Endodermal cell (in vitro differentiated cells): Measurements from ENCODE around the gene STAT2. TPM values are rescaled to one million over a fixed set of nuclear protein-coding genes. Genes with fewer than 3 reads are reported as not detected.

Experiments
- DNase-seq: peaks from one replicate; pipeline ENCODE4 v3.0.0-alpha.2; 2017
- H3K27ac ChIP-seq: 2 replicates; pipeline ENCODE4 v1.5.1; 2013; ENCODE audit warnings: mild to moderate bottlenecking, low read depth, low read length, moderate library complexity
- H3K27me3 ChIP-seq: 2 replicates; pipeline ENCODE4 v1.6.1; 2013; ENCODE audit warnings: mild to moderate bottlenecking, low read length, moderate library complexity; ENCODE audit not compliant: insufficient read depth, control insufficient read depth, poor library complexity, severe bottlenecking
- H3K36me3 ChIP-seq: 2 replicates; pipeline ENCODE4 v1.7.0; 2013; ENCODE audit warnings: mild to moderate bottlenecking, low read length, moderate library complexity; ENCODE audit not compliant: control insufficient read depth, insufficient read depth
- H3K4me1 ChIP-seq: one replicate; pipeline ENCODE4 v1.7.0; 2013; ENCODE audit warnings: low read length; ENCODE audit not compliant: control insufficient read depth, insufficient read depth
- H3K4me3 ChIP-seq: 2 replicates; pipeline ENCODE4 v1.5.1; 2013; ENCODE audit warnings: mild to moderate bottlenecking, low read length, moderate library complexity
- H3K9ac ChIP-seq: 2 replicates; pipeline ENCODE4 v1.6.1; 2013; ENCODE audit warnings: mild to moderate bottlenecking, low read length, moderate library complexity; ENCODE audit not compliant: poor library complexity, severe bottlenecking; ENCODE audit errors: extremely low read depth
- H3K9me3 ChIP-seq: 2 replicates; pipeline ENCODE4 v1.6.1; 2013; ENCODE audit warnings: mild to moderate bottlenecking, low read length, moderate library complexity; ENCODE audit not compliant: control insufficient read depth
- H3K27ac Mint-ChIP-seq: 2 replicates; pipeline ENCODE4 v1.8.0; 2020; ENCODE audit warnings: mixed read lengths
- H3K27me3 Mint-ChIP-seq: 2 replicates; pipeline ENCODE4 v1.8.0; 2021; ENCODE audit warnings: mild to moderate bottlenecking, mixed read lengths; ENCODE audit not compliant: insufficient read depth
- H3K36me3 Mint-ChIP-seq: 2 replicates; pipeline ENCODE4 v1.8.0; 2020; ENCODE audit warnings: low read depth, mixed read lengths
- H3K4me1 Mint-ChIP-seq: 2 replicates; pipeline ENCODE4 v1.8.0; 2020; ENCODE audit warnings: mixed read lengths
- H3K4me3 Mint-ChIP-seq: 2 replicates; pipeline ENCODE4 v1.8.0; 2020; ENCODE audit warnings: mild to moderate bottlenecking, moderate library complexity, mixed read lengths
- H3K9me3 Mint-ChIP-seq: 2 replicates; pipeline ENCODE4 v1.8.0; 2020; ENCODE audit warnings: mild to moderate bottlenecking, mixed read lengths
- CTCF ChIP-seq: fragments of 200-600 bp; sonication (generic); conservative IDR thresholded peaks from 2 replicates; pipeline ENCODE4 v1.5.0; 2021; ENCODE audit warnings: antibody characterized with exemption, mild to moderate bottlenecking
- WGBS, 2 experiments: methylation state at CpG; one replicate each; pipeline versions ENCODE4 v1.1.5 to v1.1.7; 2013; ENCODE audit warnings: missing lambda C conversion rate in 2 of 2, mixed read lengths in 1 of 2; ENCODE audit not compliant: insufficient coverage in 1 of 2, insufficient read length in 1 of 2; 5-methylcytosine and 5-hydroxymethylcytosine counted together
- total RNA-seq, 2 donors: library from RNA; stranded (reverse); fragmentation: NEBNext Ultra II Directional in 1 of 2; extraction: Animal tissue kit (Norgen Biotek cat#: 25700) in 1 of 2; gene quantifications; 2 replicates in 1 of 2; 3 replicates in 1 of 2; pipeline ENCODE4 v1.2.1, GENCODE V29; 2021

The STAT2 gene
- total RNA-seq, 2 donors from 2014 or later, result 107 to 112 TPM

GRCh38 chr12:56375598-56376434, 15.9 kb upstream of the STAT2 start:
- no peak overlapping the region for H3K4me3 Mint-ChIP-seq
- DNase-seq, result no peak
- peaks cover 3% of the 10 kb centered on the region for H3K4me1 ChIP-seq
- 84 to 95% methylated on average over 8 to 11 of the region's 11 CpGs for WGBS, 2 experiments
- peaks cover 13% of the 10 kb centered on the region for H3K4me1 Mint-ChIP-seq
- H3K36me3 Mint-ChIP-seq, result no peaks in the 10 kb centered on the region
- H3K9me3 ChIP-seq, result peaks cover 4% of the 10 kb centered on the region
- no peak for TF ChIP-seq CTCF
- H3K27ac Mint-ChIP-seq, result no peak overlapping the region
- H3K27me3 Mint-ChIP-seq, result peaks cover 11% of the 10 kb centered on the region
- H3K9ac ChIP-seq, result no peak overlapping the region
- peaks cover under 1% of the 10 kb centered on the region for H3K27me3 ChIP-seq
- peaks cover 13% of the 10 kb centered on the region for H3K9me3 Mint-ChIP-seq
- no peak overlapping the region for H3K4me3 ChIP-seq
- H3K36me3 ChIP-seq, result no peaks in the 10 kb centered on the region
- H3K27ac ChIP-seq, result no peak overlapping the region

DNA sequence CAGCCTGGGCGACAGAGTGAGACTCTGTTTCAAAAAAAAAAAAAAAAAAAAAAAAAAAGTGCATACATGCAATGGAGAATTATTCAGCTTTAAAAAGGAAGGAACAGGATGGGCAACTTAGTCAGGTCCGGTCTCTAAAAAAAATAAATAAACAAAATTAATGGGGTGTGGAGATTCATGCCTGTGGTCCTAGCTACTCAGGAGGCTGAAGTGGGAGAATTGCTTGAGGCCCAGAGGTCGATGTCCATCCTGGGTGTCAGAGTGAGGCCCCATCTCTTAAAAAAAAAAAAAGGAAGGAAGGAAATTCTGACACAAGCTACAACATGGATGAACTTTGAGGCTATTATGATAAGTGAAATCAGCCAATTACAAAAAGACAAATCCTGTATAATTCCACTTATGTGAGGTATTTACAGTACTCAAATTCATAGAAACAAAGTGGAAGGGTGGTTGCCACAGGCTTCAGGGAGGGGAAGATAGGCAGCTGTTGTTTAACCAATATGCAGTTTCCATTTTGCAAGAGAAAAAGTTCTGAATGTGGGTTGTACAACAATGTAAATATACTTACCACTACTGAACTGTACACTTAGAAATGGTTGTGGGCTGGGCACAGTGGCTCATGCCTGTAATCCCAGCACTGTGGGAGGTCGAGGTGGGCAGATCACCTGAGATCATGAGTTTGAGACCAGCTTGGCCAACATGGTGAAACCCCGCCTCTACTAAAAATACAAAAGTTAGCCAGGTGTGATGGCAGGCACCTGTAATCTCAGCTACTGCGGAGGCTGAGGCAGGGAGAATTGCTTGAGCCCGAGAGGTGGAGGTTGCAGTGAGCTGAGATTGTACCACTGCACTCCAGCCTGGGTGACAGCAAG, 15.1 kb upstream of the STAT2 start:
- no peak overlapping the region for H3K27ac ChIP-seq
- no peaks in the 10 kb centered on the region for H3K27me3 ChIP-seq
- H3K9me3 Mint-ChIP-seq, result peaks cover 13% of the 10 kb centered on the region
- no peak overlapping the region for H3K4me3 ChIP-seq
- peaks cover 3% of the 10 kb centered on the region for H3K4me1 ChIP-seq
- H3K27ac Mint-ChIP-seq, result no peak overlapping the region
- peaks cover 13% of the 10 kb centered on the region for H3K4me1 Mint-ChIP-seq
- no peak for DNase-seq
- H3K36me3 ChIP-seq, result no peaks in the 10 kb centered on the region
- H3K27me3 Mint-ChIP-seq, result peaks cover 11% of the 10 kb centered on the region
- peaks cover 4% of the 10 kb centered on the region for H3K9me3 ChIP-seq
- TF ChIP-seq CTCF, result no peak
- no peak overlapping the region for H3K4me3 Mint-ChIP-seq
- no peaks in the 10 kb centered on the region for H3K36me3 Mint-ChIP-seq
- no peak overlapping the region for H3K9ac ChIP-seq
- 92 to 94% methylated on average over 6 to 7 of the region's 7 CpGs for WGBS, 2 experiments

DNA sequence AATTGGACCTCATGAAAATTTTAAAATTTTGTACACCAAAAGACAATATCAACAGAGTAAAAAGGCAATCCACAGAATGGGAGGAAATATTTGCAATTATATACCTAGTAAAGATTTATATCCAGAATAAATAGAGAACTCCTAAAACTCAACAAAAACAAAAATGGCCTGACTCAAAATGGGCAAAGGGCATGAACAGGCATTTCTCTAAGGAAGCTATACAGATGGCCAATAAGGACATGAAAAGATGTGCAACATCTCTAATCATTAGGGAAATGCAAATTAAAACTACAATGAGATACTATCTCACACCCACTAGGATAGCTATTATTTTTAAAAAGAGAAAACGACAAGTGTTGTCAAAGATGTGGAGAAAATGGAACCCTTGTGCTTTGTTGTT, 13.6 kb upstream of the STAT2 start:
- Mint-ChIP-seq H3K4me1 (peaks cover 13% of the 10 kb centered on the region), H3K36me3 (no peaks in the 10 kb centered on the region), H3K9me3 (peaks cover 13% of the 10 kb centered on the region), H3K4me3 (no peak overlapping the region), H3K27ac (no peak overlapping the region), H3K27me3 (peaks cover 11% of the 10 kb centered on the region)
- H3K9ac ChIP-seq, result no peak overlapping the region
- no peak for TF ChIP-seq CTCF
- H3K4me3 ChIP-seq, result no peak overlapping the region
- no peaks in the 10 kb centered on the region for H3K36me3 ChIP-seq
- no peaks in the 10 kb centered on the region for H3K27me3 ChIP-seq
- WGBS, 2 experiments, result 87 to 100% methylated on average over 1 of the region's 1 CpG
- peaks cover 3% of the 10 kb centered on the region for H3K4me1 ChIP-seq
- no peak for DNase-seq
- no peak overlapping the region for H3K27ac ChIP-seq
- H3K9me3 ChIP-seq, result peaks cover 4% of the 10 kb centered on the region
